Left kidney (tissue), 2 donors: ENCODE measurements around the gene OR2F2. TPM values are rescaled to one million over a fixed set of nuclear protein-coding genes. Genes with fewer than 3 reads are reported as not detected.

Experiments used
- DNase-seq: peaks from one replicate; pipeline ENCODE4 v3.0.0-alpha.2; 2013
- polyA plus RNA-seq: library from polyadenylated mRNA; unstranded; fragments of 120-200 nt; gene quantifications from one replicate; pipeline ENCODE4 v1.2.1, GENCODE V29; 2013; ENCODE audit not compliant: insufficient read length

The OR2F2 gene
- polyA plus RNA-seq, 1 donor: not detected

DNA sequence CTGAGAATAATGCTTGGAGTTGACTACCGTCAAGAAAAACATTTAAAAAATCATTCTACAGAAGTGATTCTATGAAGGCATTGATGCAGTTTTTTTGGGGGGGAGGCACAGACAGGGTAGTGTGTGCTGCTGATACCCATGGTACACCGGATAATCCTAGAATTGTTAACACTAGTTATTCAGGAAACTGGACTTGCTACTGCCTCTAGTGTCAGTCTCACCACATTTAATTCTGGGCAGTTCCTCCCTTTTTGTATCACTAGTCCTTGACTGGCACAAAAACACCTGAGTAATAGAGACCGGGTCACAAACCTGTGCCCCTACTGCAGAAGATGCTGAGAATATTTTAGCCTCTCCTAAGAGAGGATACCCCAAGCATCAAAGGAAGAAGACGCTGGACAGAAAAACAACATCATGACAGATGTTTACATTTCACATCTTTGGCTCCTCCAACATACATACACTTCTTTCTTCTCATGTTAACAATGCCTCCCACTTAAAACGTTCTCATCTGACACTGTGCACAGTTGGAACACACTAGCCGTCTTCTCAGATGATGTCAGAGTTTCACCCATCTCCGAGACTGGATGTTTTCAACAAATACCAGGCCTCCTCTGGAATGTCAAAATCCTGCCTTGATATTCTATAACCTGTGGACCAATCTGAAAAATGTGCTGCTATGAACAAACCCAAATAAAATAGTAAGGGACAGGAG lies 19.9 kb upstream of the OR2F2 start:
- DNase-seq: no peak

DNA sequence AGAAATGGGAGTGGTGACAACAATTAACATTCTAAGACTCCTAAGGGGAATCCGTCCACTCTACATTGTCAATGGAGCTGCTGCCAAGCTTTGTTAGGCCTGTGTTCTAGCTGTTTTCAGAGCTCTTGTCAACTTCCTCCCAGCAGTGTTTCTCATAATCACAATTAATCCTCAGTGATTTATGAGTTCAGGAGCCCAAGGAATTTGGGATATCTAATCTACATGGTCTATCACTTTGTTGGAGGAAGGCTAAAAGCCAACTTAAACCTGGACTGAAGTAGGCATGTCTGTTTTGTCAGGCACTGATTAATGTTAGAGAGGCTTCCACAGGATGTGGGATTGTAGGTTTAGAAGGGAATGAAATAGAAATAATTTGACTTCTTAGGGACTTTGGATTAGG lies 10.2 kb upstream of the OR2F2 start:
- DNase-seq: no peak

- DNase-seq: no peak
Observed at GRCh38 chr7:143929224-143929920, 5.7 kb upstream of the OR2F2 start.

GRCh38 chr7:143931739-143932138 lies 3.3 kb upstream of the OR2F2 start:
- DNase-seq: no peak

DNA sequence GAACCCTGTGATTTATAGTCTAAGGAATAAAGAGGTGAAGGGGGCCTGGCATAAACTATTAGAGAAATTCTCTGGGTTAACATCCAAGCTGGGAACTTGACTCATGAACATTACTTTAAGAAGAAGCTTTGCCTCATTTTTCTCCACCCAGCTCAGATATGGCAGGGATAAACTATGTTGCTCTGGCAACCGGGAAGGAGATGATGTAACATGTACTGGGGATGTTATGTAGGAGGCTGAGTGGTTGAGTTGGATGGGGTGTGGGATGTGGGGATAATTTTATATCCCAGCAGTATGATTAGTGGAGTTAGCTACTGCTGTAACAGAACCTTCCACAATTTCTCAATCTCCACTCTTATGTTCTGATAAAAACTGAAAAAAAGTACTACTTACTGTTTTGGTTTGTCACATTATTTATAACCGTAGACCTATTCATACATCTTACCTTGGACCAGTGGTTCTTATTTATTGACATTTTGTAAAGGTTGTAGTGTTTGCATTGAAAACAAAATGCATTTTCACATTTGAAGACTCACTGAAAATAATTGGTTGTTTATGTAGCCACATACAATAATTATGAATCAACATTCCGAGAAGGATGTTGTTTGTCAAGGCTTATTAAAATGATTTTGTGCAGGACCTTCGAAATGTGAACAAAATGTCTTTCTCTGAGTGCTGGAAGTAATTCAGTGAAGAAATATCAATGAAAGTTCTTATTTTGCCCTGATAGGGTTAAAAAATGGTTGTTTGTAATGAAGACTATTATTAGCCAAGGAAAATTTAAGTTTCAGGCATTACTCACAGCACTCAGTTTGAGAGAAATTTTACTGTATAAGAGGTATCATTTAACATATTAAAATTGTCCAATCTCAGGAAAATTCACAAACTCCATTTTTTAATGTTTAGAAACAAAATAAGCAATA lies 1.3 kb downstream of the OR2F2 start:
- DNase-seq: no peak

DNA sequence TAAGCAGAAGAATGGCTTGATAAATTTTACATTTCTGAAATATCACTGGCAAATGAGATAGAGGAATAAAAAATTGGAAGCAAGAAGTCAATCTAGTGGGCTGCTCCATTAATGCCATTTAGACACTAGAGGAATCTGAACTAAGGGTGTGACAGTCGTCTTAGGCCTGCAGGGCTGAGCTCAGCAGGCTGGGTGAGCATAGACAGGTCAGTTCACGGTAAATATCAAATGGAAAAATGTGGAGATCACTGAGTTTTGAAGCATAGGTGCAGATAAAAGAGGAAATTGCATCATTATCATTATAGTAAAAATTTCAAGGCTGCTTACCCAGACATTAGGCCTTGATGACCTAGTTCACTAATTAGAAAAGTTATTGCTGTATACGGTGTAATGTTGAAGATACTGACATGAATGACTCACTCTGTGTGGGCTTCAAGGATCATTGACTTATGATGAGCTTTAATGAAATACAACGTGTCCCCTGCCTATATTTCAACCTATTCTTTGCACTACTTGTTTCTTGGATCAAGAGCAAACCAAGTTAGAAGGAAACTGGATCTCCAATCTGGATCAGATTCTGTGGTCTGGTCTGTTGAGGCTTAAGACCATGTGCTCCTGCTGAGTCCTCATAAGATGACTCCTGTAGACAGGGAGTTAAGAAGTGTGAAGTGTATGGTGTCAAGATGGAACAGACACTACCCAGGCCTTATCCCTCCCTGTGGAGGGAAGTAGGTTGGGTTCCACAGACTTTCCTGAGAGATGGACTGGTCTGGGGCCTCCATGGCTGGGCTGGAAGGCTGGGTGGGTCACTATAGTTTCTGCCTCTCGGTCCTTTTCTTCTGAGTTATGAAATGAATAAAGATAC lies 3.6 kb downstream of the OR2F2 start:
- no peak for DNase-seq

DNA sequence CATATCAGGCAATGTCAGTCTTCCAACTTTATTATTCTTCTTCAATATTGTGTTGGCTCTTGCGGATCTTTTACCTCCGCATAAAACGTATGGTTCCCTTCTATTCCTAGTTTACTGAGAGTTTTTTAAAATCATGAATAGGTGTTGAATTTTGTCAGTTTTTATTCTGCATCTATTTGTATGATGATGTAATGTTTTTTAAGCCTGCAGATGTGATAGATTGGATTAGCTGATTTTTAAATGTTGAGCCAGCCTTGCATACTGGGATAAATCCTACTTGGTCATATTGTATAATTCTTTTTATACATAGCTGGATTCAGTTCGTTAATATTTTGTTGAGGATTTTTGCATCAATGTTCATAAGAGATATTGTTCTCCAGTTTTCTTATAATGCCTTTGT lies 10.4 kb downstream of the OR2F2 start:
- DNase-seq: no peak

GRCh38 chr7:143947111-143947510 lies 12.1 kb downstream of the OR2F2 start:
- no peak for DNase-seq

GRCh38 chr7:143948733-143949132 lies 13.7 kb downstream of the OR2F2 start:
- DNase-seq: no peak

GRCh38 chr7:143953421-143953820 lies 18.4 kb downstream of the OR2F2 start:
- no peak for DNase-seq

DNA sequence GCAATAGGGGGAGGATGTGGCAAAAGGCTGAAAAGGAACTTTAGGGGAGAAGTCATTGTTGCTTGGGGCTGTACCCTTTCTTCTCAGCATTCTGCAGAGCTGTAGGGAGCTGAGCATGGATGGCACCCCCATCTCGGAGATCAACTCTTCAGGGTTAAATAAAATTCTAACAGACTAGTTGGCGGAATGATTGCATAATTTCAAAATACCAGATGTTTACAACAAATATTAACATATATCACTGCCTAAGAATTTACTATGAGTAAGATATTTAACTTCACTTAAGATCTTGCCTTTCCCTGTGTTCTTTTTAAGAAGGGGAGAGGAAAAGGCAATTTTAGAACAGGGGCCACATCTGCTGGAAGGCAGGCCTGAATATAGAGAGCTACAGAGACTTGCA lies 19.1 kb downstream of the OR2F2 start:
- DNase-seq: no peak

- DNase-seq: no peak
Observed at GRCh38 chr7:143954544-143954943, 19.5 kb downstream of the OR2F2 start, which contains the start of gene OR2F1. Gene OR2F1, plus strand, starts transcription at chr7:143954844. Its CDS starts 5,127 bp downstream, at chr7:143959971.

DNA sequence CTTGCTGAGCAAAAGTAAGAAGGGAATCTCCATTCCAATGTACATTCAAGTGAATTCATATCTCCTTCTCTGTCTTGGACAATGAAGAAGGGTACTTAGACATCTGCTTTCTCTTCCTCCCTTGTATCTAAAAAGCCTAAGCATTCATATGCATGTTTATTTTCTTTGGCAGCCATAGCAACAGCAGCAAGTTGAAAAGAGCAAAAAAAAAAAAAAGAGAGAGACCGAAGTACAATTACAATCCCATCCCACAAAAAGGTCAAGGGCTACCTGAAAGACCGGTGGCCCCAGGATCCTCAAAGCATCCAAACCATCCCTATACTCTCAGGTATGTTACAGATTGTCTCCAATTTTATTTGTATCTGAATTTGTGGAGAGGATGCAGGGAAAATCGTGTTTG lies 23.7 kb downstream of the OR2F2 start:
- no peak for DNase-seq

GRCh38 chr7:143960813-143961610 lies 26.0 kb downstream of the OR2F2 start:
- DNase-seq: no peak

DNA sequence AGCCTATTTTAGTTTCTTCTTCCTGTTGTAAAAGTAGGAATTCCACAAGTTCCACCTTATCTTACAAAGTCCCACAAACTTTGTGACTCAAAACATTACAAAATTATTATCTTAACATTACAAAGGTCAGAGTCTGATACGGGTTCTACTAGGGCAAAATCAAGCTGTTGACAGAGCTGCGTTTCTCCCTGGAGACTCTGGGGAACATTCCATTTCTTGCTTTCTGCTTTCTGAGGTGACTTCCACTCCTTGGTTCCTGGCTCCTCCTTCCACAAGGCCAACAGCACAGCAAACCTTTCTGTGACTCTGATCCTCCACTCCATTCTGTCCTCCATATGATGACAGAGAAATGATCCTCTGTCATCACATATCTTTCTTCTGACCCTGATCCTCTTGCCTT lies 30.2 kb downstream of the OR2F2 start:
- DNase-seq: no peak

DNA sequence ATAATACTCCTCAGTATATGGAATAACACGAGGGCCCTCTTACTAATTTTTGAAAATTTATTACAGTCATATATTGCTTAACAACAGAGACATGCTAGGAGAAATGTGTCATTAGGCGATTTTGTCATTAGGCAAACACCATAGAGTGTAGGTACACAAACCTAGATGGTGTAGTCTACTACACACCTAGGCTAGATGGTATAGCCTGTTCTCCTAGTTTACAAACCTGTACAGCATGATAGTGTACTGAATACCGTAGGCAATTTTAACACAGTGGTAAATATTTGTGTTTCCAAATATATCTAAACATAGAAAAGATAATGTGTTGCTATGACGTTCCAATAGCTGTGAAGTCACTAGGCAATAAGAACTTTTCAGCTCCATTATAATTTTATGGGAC lies 32.4 kb downstream of the OR2F2 start:
- no peak for DNase-seq

DNA sequence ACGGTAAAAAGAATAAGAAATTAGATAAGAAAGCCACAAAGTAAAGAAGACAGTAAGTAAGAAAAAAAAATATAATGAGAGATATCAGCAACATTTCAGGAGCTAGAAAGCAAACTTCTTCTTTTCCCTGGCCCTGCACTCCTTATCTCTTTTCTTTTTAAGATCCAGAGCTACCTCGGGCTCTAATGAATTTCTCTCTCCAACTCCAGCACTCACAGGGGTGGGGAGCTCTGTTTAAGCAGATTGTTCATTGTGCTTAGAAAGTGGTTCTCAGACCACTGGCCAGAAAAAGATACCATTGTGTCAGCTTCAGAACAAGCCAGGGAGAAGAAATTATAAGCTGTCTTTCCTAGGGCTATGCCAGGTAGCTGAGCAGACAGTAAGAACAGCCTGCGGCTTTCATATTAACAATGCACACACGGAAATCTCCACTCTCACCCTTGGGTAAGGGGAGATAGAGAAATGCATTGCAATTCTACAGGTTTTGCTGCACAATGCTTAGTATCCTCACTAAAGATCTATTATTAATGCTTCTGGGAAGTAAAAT lies 38.9 kb downstream of the OR2F2 start:
- DNase-seq: no peak

DNA sequence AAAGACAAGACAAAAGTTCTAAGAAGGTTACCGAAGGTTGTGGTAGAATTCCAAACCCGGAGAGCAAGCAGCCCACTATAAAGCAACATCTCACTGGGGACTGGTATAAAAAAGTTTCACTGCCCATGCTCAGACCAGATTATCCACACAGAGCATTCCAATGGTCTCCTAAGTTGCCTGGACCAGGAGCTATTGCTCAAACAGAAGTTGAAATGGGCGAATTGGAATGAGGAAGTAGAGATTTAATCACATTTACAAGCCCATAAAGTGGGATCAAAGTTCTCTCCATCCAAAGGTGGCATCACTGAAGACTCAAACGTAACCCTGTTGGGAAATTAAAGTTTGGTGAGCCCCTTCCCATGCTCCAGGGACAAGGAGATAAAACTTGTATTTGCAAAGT lies 39.4 kb downstream of the OR2F2 start:
- DNase-seq: no peak

DNA sequence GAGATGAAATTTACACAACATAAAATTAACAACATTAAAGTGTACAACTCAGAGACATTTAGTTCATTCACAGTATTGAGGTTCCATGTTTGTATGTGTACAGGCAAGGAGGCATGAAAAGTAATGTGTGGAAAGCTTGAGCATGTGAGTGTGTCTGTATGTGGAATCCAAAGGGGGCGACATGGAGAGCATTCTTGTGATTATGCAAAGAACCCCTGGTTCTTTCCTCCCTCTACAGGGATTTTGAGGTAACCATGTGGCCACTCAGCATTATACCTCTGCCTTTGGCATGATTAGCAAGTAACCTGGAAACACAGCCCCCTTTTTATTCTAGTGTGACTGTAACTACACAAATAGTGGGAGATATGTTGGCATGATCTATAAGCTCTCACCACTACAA lies 40.6 kb downstream of the OR2F2 start:
- DNase-seq: no peak

GRCh38 chr7:143978585-143978984 lies 43.6 kb downstream of the OR2F2 start:
- no peak for DNase-seq

DNA sequence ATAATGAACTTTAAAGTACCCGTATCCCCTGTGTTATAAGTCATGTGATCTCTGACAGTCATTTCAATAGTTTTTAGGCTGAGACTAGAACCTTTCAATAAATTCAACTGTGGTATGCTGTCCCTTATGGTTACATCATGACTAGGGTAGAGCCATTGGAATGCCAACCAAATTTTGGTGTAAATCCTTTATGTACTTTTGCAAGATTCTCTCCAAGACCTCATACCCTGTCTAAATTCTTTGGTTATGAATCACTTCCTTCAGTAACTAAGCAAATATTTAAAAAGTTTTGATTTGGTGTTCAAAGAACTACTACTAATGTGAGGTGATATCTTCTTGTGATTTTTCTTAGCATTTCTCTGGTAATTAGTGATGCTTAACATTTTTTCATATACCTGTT lies 44.3 kb downstream of the OR2F2 start:
- no peak for DNase-seq
